Measurements from ENCODE around the gene PCDHGA12. TPM values are rescaled to one million over a fixed set of nuclear protein-coding genes. Genes with fewer than 3 reads are reported as not detected.
"Not testable (repeated sequence)": the region's sequence is repeated elsewhere in the genome, so short reads cannot be mapped to it uniquely, and the experiment has no call there.

The PCDHGA12 gene
- total RNA-seq, 2 experiments from 2014 or later: not detected

- no peak overlapping the region for H3K27ac Mint-ChIP-seq
- peaks cover 58 to 87% of the 10 kb centered on the region in 2 experiments for H3K27me3 ChIP-seq (ENCODE audit: control insufficient read depth in 1 of 2, insufficient read depth in 2 of 2, low read length in 2 of 2)
- no peak overlapping the region for H3K4me3 ChIP-seq (ENCODE audit: low read length)
- H3K9me3 ChIP-seq (ENCODE audit: control insufficient read depth in 1 of 2, insufficient read depth in 1 of 2, low read length in 2 of 2): peaks cover 50 to 70% of the 10 kb centered on the region in 2 experiments
- no peak for TF ChIP-seq CTCF (IDR thresholded peaks at IDR 0.05)
- peaks cover 31% of the 10 kb centered on the region for H3K9me3 Mint-ChIP-seq
- no peak for DNase-seq
- H3K27me3 Mint-ChIP-seq: peaks cover 89% of the 10 kb centered on the region
- no peaks in the 10 kb centered on the region for H3K36me3 ChIP-seq (ENCODE audit: insufficient read depth, low read length)
- no peak overlapping the region for H3K4me3 Mint-ChIP-seq
- no peaks in the 10 kb centered on the region for H3K4me1 Mint-ChIP-seq (ENCODE audit: low read depth)
- H3K4me1 ChIP-seq (ENCODE audit: insufficient read depth, low read length): no peaks in the 10 kb centered on the region
- ATAC-seq (ENCODE audit: poor library complexity): no peak
- intact Hi-C loops (cut with DNase I, micrococcal nuclease): no loop called here
- H3K36me3 Mint-ChIP-seq (ENCODE audit: low read depth): peaks cover 33% of the 10 kb centered on the region
- no peak overlapping the region for H3K27ac ChIP-seq (ENCODE audit: low read depth in 1 of 2, low read length in 2 of 2)
- ChIA-PET POLR2A (no interaction called here), CTCF (no interaction called here)
These were observed 40.9 kb upstream of the PCDHGA12 start for GRCh38 chr5:141389153-141390042.

DNA sequence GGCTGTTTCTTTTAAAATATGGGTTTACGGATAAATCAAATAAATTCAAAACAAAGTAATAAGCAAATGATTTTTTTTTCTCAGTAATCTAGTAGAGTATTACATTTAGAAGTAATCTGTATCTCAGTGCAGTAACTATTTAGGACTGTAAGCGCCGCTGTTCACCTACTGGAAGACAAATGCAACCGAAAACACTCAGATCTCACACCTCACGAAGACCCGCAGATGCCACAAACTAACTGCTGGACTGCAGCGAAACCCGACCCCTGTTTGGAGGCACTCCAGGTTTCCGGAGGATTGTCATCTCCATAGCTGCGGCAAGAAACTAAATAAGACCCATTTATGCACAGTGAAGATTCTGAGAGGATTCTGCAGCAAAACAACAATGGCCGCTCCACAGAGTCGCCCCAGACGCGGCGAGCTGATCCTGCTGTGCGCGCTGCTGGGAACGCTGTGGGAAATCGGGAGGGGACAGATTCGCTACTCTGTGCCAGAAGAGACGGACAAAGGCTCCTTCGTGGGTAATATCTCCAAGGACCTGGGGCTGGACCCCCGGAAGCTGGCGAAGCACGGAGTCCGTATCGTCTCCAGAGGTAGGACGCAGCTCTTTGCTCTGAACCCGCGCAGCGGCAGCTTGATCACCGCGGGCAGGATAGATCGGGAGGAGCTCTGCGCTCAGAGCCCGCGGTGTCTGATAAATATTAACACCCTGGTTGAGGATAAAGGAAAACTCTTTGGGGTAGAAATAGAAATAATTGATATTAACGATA lies 37.7 kb upstream of the PCDHGA12 start, which contains the start of gene PCDHGA8:
PCDHGA8 (plus strand) TSS at position 205 of the 770 bp plus-strand sequence; CDS start at position 386, 181 bp downstream.
- H3K4me3 Mint-ChIP-seq: no peak within 1 kb of the TSS
- Histone ChIP-seq H3K4me1 (ENCODE audit: insufficient read depth, low read length) (no peaks in the 10 kb centered on the region), H3K27ac (ENCODE audit: low read depth in 1 of 2, low read length in 2 of 2) (no peak within 1 kb of the TSS), H3K4me3 (ENCODE audit: low read length) (no peak within 1 kb of the TSS), H3K27me3 (ENCODE audit: control insufficient read depth in 1 of 2, insufficient read depth in 2 of 2, low read length in 2 of 2) (peaks cover 53 to 89% of the 10 kb centered on the region in 2 experiments), H3K9me3 (ENCODE audit: control insufficient read depth in 1 of 2, insufficient read depth in 1 of 2, low read length in 2 of 2) (peaks cover 49 to 53% of the 10 kb centered on the region in 2 experiments), H3K36me3 (ENCODE audit: insufficient read depth, low read length) (no peaks in the 10 kb centered on the region)
- H3K4me1 Mint-ChIP-seq (ENCODE audit: low read depth): no peaks in the 10 kb centered on the region
- H3K36me3 Mint-ChIP-seq (ENCODE audit: low read depth): peaks cover 20% of the 10 kb centered on the region
- intact Hi-C loops (cut with DNase I, micrococcal nuclease): no loop called here
- no peak within 1 kb of the TSS for H3K27ac Mint-ChIP-seq
- ATAC-seq (ENCODE audit: poor library complexity) (no peak), DNase-seq (no peak)
- ChIA-PET CTCF (interaction anchor here (0.9 to 1.0 kb wide), 2 partner anchors 23 to 171 kb away, joined by 3 to 4 read pairs; partner anchors contain the start of gene PCDHGB3), POLR2A (no interaction called here)
- H3K27me3 Mint-ChIP-seq: peaks cover 85% of the 10 kb centered on the region
- H3K9me3 Mint-ChIP-seq: peaks cover 19% of the 10 kb centered on the region
- no peak for TF ChIP-seq CTCF (IDR thresholded peaks at IDR 0.05)

DNA sequence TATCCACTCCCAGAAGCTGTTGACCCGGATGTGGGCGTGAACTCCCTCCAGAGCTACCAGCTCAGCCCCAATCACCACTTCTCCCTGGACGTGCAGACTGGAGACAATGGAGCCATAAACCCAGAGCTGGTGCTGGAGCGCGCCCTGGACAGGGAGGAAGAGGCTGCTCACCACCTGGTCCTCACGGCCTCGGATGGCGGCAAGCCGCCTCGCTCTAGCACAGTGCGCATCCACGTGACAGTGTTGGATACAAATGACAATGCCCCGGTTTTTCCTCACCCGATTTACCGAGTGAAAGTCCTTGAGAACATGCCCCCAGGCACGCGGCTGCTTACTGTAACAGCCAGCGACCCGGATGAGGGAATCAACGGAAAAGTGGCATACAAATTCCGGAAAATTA lies 37.0 kb upstream of the PCDHGA12 start:
- H3K36me3 Mint-ChIP-seq (ENCODE audit: low read depth): peaks cover 20% of the 10 kb centered on the region

GRCh38 chr5:141394401-141395187 lies 35.7 kb upstream of the PCDHGA12 start:
- CTCF ChIA-PET: interaction anchor here (1.0 to 1.3 kb wide), 2 partner anchors 13 to 163 kb away, joined by 3 read pairs; partner anchors contain the start of gene PCDHGB6
- intact Hi-C loops (cut with DNase I, micrococcal nuclease); POLR2A ChIA-PET; H3K4me1 Mint-ChIP-seq (ENCODE audit: low read depth); H3K4me3 Mint-ChIP-seq; ATAC-seq (ENCODE audit: poor library complexity); H3K4me1 ChIP-seq (ENCODE audit: insufficient read depth, low read length); H3K36me3 ChIP-seq (ENCODE audit: insufficient read depth, low read length); DNase-seq; H3K27ac ChIP-seq (ENCODE audit: low read depth in 1 of 2, low read length in 2 of 2); H3K27ac Mint-ChIP-seq; H3K4me3 ChIP-seq (ENCODE audit: low read length): not testable (repeated sequence)
- peaks cover 30% of the 10 kb centered on the region for H3K36me3 Mint-ChIP-seq (ENCODE audit: low read depth)
- peaks cover 88% of the 10 kb centered on the region for H3K27me3 Mint-ChIP-seq
- H3K27me3 ChIP-seq (ENCODE audit: control insufficient read depth in 1 of 2, insufficient read depth in 2 of 2, low read length in 2 of 2): peaks cover 49 to 85% of the 10 kb centered on the region in 2 experiments
- peaks cover 15% of the 10 kb centered on the region for H3K9me3 Mint-ChIP-seq
- peaks cover 49 to 55% of the 10 kb centered on the region in 2 experiments for H3K9me3 ChIP-seq (ENCODE audit: control insufficient read depth in 1 of 2, insufficient read depth in 1 of 2, low read length in 2 of 2)

More for the DNA sequence above, 37.0 kb upstream of the PCDHGA12 start:
- Histone ChIP-seq H3K4me1 (ENCODE audit: insufficient read depth, low read length) (no peaks in the 10 kb centered on the region), H3K27me3 (ENCODE audit: control insufficient read depth in 1 of 2, insufficient read depth in 2 of 2, low read length in 2 of 2) (peaks cover 53 to 87% of the 10 kb centered on the region in 2 experiments), H3K9me3 (ENCODE audit: control insufficient read depth in 1 of 2, insufficient read depth in 1 of 2, low read length in 2 of 2) (peaks cover 47 to 54% of the 10 kb centered on the region in 2 experiments), H3K27ac (ENCODE audit: low read depth in 1 of 2, low read length in 2 of 2) (no peak overlapping the region), H3K4me3 (ENCODE audit: low read length) (no peak overlapping the region), H3K36me3 (ENCODE audit: insufficient read depth, low read length) (no peaks in the 10 kb centered on the region)
- CTCF ChIA-PET: no interaction called here
- Mint-ChIP-seq H3K9me3 (peaks cover 19% of the 10 kb centered on the region), H3K4me3 (no peak overlapping the region), H3K27ac (no peak overlapping the region), H3K4me1 (ENCODE audit: low read depth) (no peaks in the 10 kb centered on the region), H3K27me3 (peaks cover 86% of the 10 kb centered on the region)
- TF ChIP-seq CTCF (IDR thresholded peaks at IDR 0.05): no peak
- DNase-seq (no peak), ATAC-seq (ENCODE audit: poor library complexity) (no peak)
- POLR2A ChIA-PET: no interaction called here
- intact Hi-C loops (cut with DNase I, micrococcal nuclease): no loop called here
